Measurements from ENCODE around the gene RND3. TPM values are rescaled to one million over a fixed set of nuclear protein-coding genes. Genes with fewer than 3 reads are reported as not detected.

The RND3 gene
- polyA plus RNA-seq, 3 donors, result not detected

GRCh38 chr2:150442484-150442883 lies 45.0 kb downstream of the RND3 start:
- DNase-seq, result no peak
- Histone ChIP-seq H3K4me1 (ENCODE audit: control insufficient read depth in 1 of 2, insufficient read depth in 2 of 2, low read length in 2 of 2) (no peaks in the 10 kb centered on the region), H3K36me3 (replicated peaks in 1 of 2; ENCODE audit: control insufficient read depth in 1 of 2, insufficient read depth in 2 of 2, low read length in 2 of 2) (no peaks in the 10 kb centered on the region), H3K79me2 (ENCODE audit: insufficient read depth, low read length) (no peaks in the 10 kb centered on the region), H3K9ac (ENCODE audit: insufficient read depth, low read length, poor library complexity, severe bottlenecking) (no peak overlapping the region), H4K20me1 (ENCODE audit: insufficient read depth, low read length) (no peaks in the 10 kb centered on the region), H3K27me3 (ENCODE audit: control insufficient read depth in 2 of 2, insufficient read depth in 2 of 2, low read length in 2 of 2) (no peaks in the 10 kb centered on the region), H3K9me3 (replicated peaks in 1 of 2; ENCODE audit: control insufficient read depth in 1 of 2, insufficient read depth in 1 of 2, low read length in 2 of 2) (no peaks in the 10 kb centered on the region), H3K27ac (ENCODE audit: low read depth in 1 of 2, low read length in 2 of 2) (no peak overlapping the region), H2AFZ (ENCODE audit: insufficient read depth, low read depth, low read length, poor library complexity, severe bottlenecking) (no peak overlapping the region), H3K4me2 (replicated peaks; ENCODE audit: extremely low read depth, low read length, poor library complexity, severe bottlenecking) (no peak overlapping the region), H3K4me3 (replicated peaks in 1 of 3; ENCODE audit: low read depth in 2 of 3, low read length in 3 of 3) (no peak overlapping the region)
- H3K27ac Mint-ChIP-seq, result no peak overlapping the region
- no peaks in the 10 kb centered on the region for H3K27me3 Mint-ChIP-seq (ENCODE audit: low read depth in 3 of 3)
- no peaks in the 10 kb centered on the region for H3K4me1 Mint-ChIP-seq
- no peaks in the 10 kb centered on the region for H3K36me3 Mint-ChIP-seq
- intact Hi-C loops (cut with micrococcal nuclease), result no loop called here
- no peak for TF ChIP-seq CTCF (IDR thresholded peaks at IDR 0.05)
- WGBS (ENCODE audit: insufficient coverage), result no CpG with 5 or more reads among the region's 1 CpG
- H3K4me3 Mint-ChIP-seq, result no peak overlapping the region
- H3K9me3 Mint-ChIP-seq, result peaks cover 0 to 3% (median 0%) of the 10 kb centered on the region in 7 donors

GRCh38 chr2:150441784-150442183 lies 45.7 kb downstream of the RND3 start:
- no peak overlapping the region for H3K9ac ChIP-seq (ENCODE audit: insufficient read depth, low read length, poor library complexity, severe bottlenecking)
- Mint-ChIP-seq H3K4me1 (no peaks in the 10 kb centered on the region), H3K27me3 (ENCODE audit: low read depth in 3 of 3) (no peaks in the 10 kb centered on the region), H3K4me3 (no peak overlapping the region), H3K9me3 (peaks cover 0 to 4% (median 2%) of the 10 kb centered on the region in 7 donors), H3K36me3 (no peaks in the 10 kb centered on the region), H3K27ac (no peak overlapping the region)
- no peaks in the 10 kb centered on the region for H3K36me3 ChIP-seq (replicated peaks in 1 of 2; ENCODE audit: control insufficient read depth in 1 of 2, insufficient read depth in 2 of 2, low read length in 2 of 2)
- no peaks in the 10 kb centered on the region for H3K79me2 ChIP-seq (ENCODE audit: insufficient read depth, low read length)
- no peaks in the 10 kb centered on the region for H4K20me1 ChIP-seq (ENCODE audit: insufficient read depth, low read length)
- no peak for TF ChIP-seq CTCF (IDR thresholded peaks at IDR 0.05)
- no peak overlapping the region for H3K27ac ChIP-seq (ENCODE audit: low read depth in 1 of 2, low read length in 2 of 2)
- no peak overlapping the region for H2AFZ ChIP-seq (ENCODE audit: insufficient read depth, low read depth, low read length, poor library complexity, severe bottlenecking)
- no peak overlapping the region for H3K4me3 ChIP-seq (replicated peaks in 1 of 3; ENCODE audit: low read depth in 2 of 3, low read length in 3 of 3)
- no peak for DNase-seq
- no CpG with 5 or more reads among the region's 2 CpGs for WGBS (ENCODE audit: insufficient coverage)
- no peaks in the 10 kb centered on the region for H3K4me1 ChIP-seq (ENCODE audit: control insufficient read depth in 1 of 2, insufficient read depth in 2 of 2, low read length in 2 of 2)
- intact Hi-C loops (cut with micrococcal nuclease), result no loop called here
- no peaks in the 10 kb centered on the region for H3K27me3 ChIP-seq (ENCODE audit: control insufficient read depth in 2 of 2, insufficient read depth in 2 of 2, low read length in 2 of 2)
- no peaks in the 10 kb centered on the region for H3K9me3 ChIP-seq (replicated peaks in 1 of 2; ENCODE audit: control insufficient read depth in 1 of 2, insufficient read depth in 1 of 2, low read length in 2 of 2)
- no peak overlapping the region for H3K4me2 ChIP-seq (replicated peaks; ENCODE audit: extremely low read depth, low read length, poor library complexity, severe bottlenecking)
